Measurements from ENCODE around the gene TNFRSF19.

TNFRSF19 gene

GRCh38 chr13:23644527-23645138, 74.4 kb downstream of the TNFRSF19 start:
- no peak for TF ChIP-seq CTCF (IDR thresholded peaks at IDR 0.05; ENCODE audit: low read depth, low read length)
- no peak overlapping the region for H3K4me3 ChIP-seq (ENCODE audit: low read depth, low read length)

- TF ChIP-seq CTCF (IDR thresholded peaks at IDR 0.05; ENCODE audit: low read depth, low read length), result no peak
- no peak overlapping the region for H3K4me3 ChIP-seq (ENCODE audit: low read depth, low read length)
Observed at GRCh38 chr13:23645851-23646250, 75.6 kb downstream of the TNFRSF19 start.

- TF ChIP-seq CTCF (IDR thresholded peaks at IDR 0.05; ENCODE audit: low read depth, low read length), result no peak
- no peak overlapping the region for H3K4me3 ChIP-seq (ENCODE audit: low read depth, low read length)
Observed at GRCh38 chr13:23651439-23651838, 81.2 kb downstream of the TNFRSF19 start.

- H3K4me3 ChIP-seq (ENCODE audit: low read depth, low read length), result no peak overlapping the region
- no peak for TF ChIP-seq CTCF (IDR thresholded peaks at IDR 0.05; ENCODE audit: low read depth, low read length)
Observed at GRCh38 chr13:23651887-23652286, 81.7 kb downstream of the TNFRSF19 start.

GRCh38 chr13:23652909-23653726, 82.9 kb downstream of the TNFRSF19 start:
- no peak overlapping the region for H3K4me3 ChIP-seq (ENCODE audit: low read depth, low read length)
- TF ChIP-seq CTCF (IDR thresholded peaks at IDR 0.05; ENCODE audit: low read depth, low read length), result no peak

GRCh38 chr13:23654111-23655110, 84.2 kb downstream of the TNFRSF19 start:
- H3K4me3 ChIP-seq (ENCODE audit: low read depth, low read length), result no peak overlapping the region
- no peak for TF ChIP-seq CTCF (IDR thresholded peaks at IDR 0.05; ENCODE audit: low read depth, low read length)

All from WI38 (cell line).